Hepatocyte (in vitro differentiated cells): ENCODE results near the gene CHKB. TPM values are rescaled to one million over a fixed set of nuclear protein-coding genes. Genes with fewer than 3 reads are reported as not detected.
A peak's percentile ranks its signal among the peaks of the same experiment; 100 is the strongest.
"Not testable (repeated sequence)": the region's sequence is repeated elsewhere in the genome, so short reads cannot be mapped to it uniquely, and the experiment has no call there.

Source experiments
- DNase-seq: peaks from one replicate; pipeline ENCODE4 v3.0.0-alpha.2; 2016; ENCODE audit warnings: low spot score
- H2AFZ ChIP-seq: fragments of 200-600 bp; sonication (generic); 2 replicates; pipeline ENCODE4 v1.6.0; 2016; ENCODE audit warnings: antibody characterized with exemption, mild to moderate bottlenecking
- H3K27ac ChIP-seq: fragments of 200-600 bp; sonication (generic); 2 replicates; pipeline ENCODE4 v1.5.1; 2016; ENCODE audit warnings: mild to moderate bottlenecking
- H3K27me3 ChIP-seq: fragments of 200-600 bp; sonication (generic); 2 replicates; pipeline ENCODE4 v1.6.1; 2016
- H3K36me3 ChIP-seq: fragments of 200-600 bp; sonication (generic); replicated peaks from 2 replicates; pipeline ENCODE4 v1.5.1; 2016; ENCODE audit warnings: low read depth; ENCODE audit not compliant: insufficient read depth
- H3K4me1 ChIP-seq: fragments of 200-600 bp; sonication (generic); 2 replicates; pipeline ENCODE4 v1.5.1; 2016; ENCODE audit warnings: mild to moderate bottlenecking, moderate library complexity; ENCODE audit not compliant: insufficient read depth
- H3K4me2 ChIP-seq: fragments of 200-600 bp; sonication (generic); 2 replicates; pipeline ENCODE4 v1.6.0; 2016
- H3K4me3 ChIP-seq: fragments of 200-600 bp; sonication (generic); 2 replicates; pipeline ENCODE4 v1.5.1; 2016; ENCODE audit warnings: mild to moderate bottlenecking
- H3K79me2 ChIP-seq: fragments of 200-600 bp; sonication (generic); 2 replicates; pipeline ENCODE4 v1.6.0; 2017; ENCODE audit warnings: mild to moderate bottlenecking
- H3K9me2 ChIP-seq: fragments of 200-600 bp; sonication (generic); replicated peaks from 2 replicates; pipeline ENCODE4 v1.6.0; 2017; ENCODE audit warnings: mild to moderate bottlenecking; ENCODE audit not compliant: insufficient read depth
- H3K9me3 ChIP-seq: fragments of 200-600 bp; sonication (generic); 2 replicates; pipeline ENCODE4 v1.5.1; 2016; ENCODE audit warnings: low read depth, mild to moderate bottlenecking
- H4K20me1 ChIP-seq: fragments of 200-600 bp; sonication (generic); 2 replicates; pipeline ENCODE4 v1.6.0; 2016; ENCODE audit warnings: mild to moderate bottlenecking; ENCODE audit not compliant: insufficient read depth, poor library complexity, severe bottlenecking
- EZH2 ChIP-seq: fragments of 200-600 bp; sonication (generic); IDR thresholded peaks from 2 replicates; pipeline ENCODE4 v1.6.1; 2016; ENCODE audit warnings: antibody characterized with exemption, mild to moderate bottlenecking, borderline replicate concordance
- EZH2phosphoT487 ChIP-seq: fragments of 200-600 bp; sonication (generic); IDR thresholded peaks from one replicate; pipeline ENCODE4 v1.6.1; 2018; ENCODE audit warnings: antibody characterized with exemption, mild to moderate bottlenecking, low read depth, moderate library complexity; ENCODE audit not compliant: unreplicated experiment, severe bottlenecking
- WGBS: methylation state at CpG from one replicate; pipeline ENCODE4 v1.1.6; 2016; ENCODE audit warnings: low lambda C conversion rate; ENCODE audit errors: missing lambda C conversion rate; 5-methylcytosine and 5-hydroxymethylcytosine counted together
- polyA plus RNA-seq: library from polyadenylated mRNA; unstranded; fragments of >200 nt; fragmentation: Nextera tagmentation; extraction: Ambion mirVana; gene quantifications from 2 replicates; pipeline ENCODE4 v1.2.1, GENCODE V29; 2016
- total RNA-seq: library from RNA; depleted of rRNA; stranded (reverse); fragments of >200 nt; gene quantifications from 2 replicates; pipeline ENCODE4 v1.2.3, GENCODE V29; 2014
- TF ChIP-seq, protein P1 (sequence below): fragments of 200-600 bp; sonication (generic); IDR thresholded peaks from 2 replicates; pipeline ENCODE4 v1.5.1; 2016; ENCODE audit warnings: antibody characterized with exemption, mild to moderate bottlenecking; ENCODE audit not compliant: poor library complexity

Gene CHKB
- total and polyA plus RNA-seq, 2 experiments from 2014 or later: 54.9 to 89.7 TPM

GRCh38 chr22:50544746-50545253 lies 37.8 kb downstream of the CHKB start:
- Histone ChIP-seq H3K27ac (peak overlapping the region; percentile 71), H3K9me3 (no peaks in the 10 kb centered on the region), H3K36me3 (no peaks in the 10 kb centered on the region), H3K27me3 (no peaks in the 10 kb centered on the region), H3K4me1 (peaks cover 13% of the 10 kb centered on the region), H2AFZ (peak overlapping the region; percentile 78), H3K4me3 (no peak overlapping the region), H3K79me2 (no peaks in the 10 kb centered on the region), H3K9me2 (no peaks in the 10 kb centered on the region), H4K20me1 (no peaks in the 10 kb centered on the region), H3K4me2 (peak overlapping the region; percentile 87)
- WGBS: 81% methylated on average over 5 of the region's 5 CpGs
- TF ChIP-seq EZH2 (no peak), EZH2phosphoT487 (no peak)
- TF ChIP-seq, protein P1, sequence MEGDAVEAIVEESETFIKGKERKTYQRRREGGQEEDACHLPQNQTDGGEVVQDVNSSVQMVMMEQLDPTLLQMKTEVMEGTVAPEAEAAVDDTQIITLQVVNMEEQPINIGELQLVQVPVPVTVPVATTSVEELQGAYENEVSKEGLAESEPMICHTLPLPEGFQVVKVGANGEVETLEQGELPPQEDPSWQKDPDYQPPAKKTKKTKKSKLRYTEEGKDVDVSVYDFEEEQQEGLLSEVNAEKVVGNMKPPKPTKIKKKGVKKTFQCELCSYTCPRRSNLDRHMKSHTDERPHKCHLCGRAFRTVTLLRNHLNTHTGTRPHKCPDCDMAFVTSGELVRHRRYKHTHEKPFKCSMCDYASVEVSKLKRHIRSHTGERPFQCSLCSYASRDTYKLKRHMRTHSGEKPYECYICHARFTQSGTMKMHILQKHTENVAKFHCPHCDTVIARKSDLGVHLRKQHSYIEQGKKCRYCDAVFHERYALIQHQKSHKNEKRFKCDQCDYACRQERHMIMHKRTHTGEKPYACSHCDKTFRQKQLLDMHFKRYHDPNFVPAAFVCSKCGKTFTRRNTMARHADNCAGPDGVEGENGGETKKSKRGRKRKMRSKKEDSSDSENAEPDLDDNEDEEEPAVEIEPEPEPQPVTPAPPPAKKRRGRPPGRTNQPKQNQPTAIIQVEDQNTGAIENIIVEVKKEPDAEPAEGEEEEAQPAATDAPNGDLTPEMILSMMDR: no peak
- peak; percentile 18 for DNase-seq

DNA sequence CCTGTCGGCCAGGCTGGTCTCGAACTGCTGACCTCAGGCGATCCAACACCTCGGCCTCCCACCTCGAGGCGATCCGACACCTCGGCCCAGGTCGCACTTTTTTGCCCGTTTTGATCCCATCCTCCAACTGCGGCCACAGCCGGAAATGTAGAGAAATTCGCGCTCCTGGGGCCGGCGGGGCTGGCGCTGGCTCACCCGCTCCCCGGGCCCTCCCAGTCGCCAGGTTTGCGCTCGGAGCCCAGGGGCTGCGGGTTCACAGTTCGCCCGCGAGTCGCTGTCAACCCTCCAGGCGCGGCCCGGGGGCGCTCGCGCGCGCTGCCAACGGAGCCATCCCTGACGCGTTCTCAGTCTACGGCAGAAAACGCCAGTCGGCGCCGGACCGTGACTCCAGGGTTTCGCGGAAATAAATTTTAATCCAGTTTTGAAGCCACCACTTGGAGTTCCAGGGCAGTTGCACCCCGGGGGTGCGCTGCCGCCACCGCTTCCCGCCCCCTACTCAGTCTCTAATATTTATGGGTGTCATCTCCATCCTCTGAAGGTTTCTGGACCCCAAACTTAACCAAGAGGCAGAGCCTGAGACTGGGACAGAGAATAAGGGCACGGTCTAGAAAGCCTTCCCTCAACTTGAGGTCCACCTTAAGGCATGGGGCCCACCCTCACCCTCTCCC lies 38.4 kb downstream of the CHKB start:
- H3K36me3 ChIP-seq: no peaks in the 10 kb centered on the region
- H4K20me1 ChIP-seq: no peaks in the 10 kb centered on the region
- DNase-seq: peak; percentile 89
- no peak overlapping the region for H3K4me3 ChIP-seq
- peak overlapping the region; percentile 87 for H3K4me2 ChIP-seq
- peak overlapping the region; percentile 71 for H3K27ac ChIP-seq
- H3K4me1 ChIP-seq: peaks cover 14% of the 10 kb centered on the region
- TF ChIP-seq EZH2 (no peak), EZH2phosphoT487 (no peak)
- TF ChIP-seq, protein P1: peak; percentile 59
- 9% methylated on average over 47 of the region's 52 CpGs for WGBS
- H3K27me3 ChIP-seq: no peaks in the 10 kb centered on the region
- no peaks in the 10 kb centered on the region for H3K9me3 ChIP-seq
- H3K79me2 ChIP-seq: no peaks in the 10 kb centered on the region
- H3K9me2 ChIP-seq: no peaks in the 10 kb centered on the region
- H2AFZ ChIP-seq: peak overlapping the region; percentile 78

- H3K27me3 ChIP-seq: no peaks in the 10 kb centered on the region
- TF ChIP-seq EZH2phosphoT487 (no peak), EZH2 (no peak)
- TF ChIP-seq, protein P1: no peak
- H3K79me2 ChIP-seq: no peaks in the 10 kb centered on the region
- H3K27ac ChIP-seq: peak overlapping the region; percentile 78
- no peak overlapping the region for H3K4me3 ChIP-seq
- H3K4me1 ChIP-seq: peaks cover 18% of the 10 kb centered on the region
- no peak for DNase-seq
- no peaks in the 10 kb centered on the region for H4K20me1 ChIP-seq
- H3K9me2 ChIP-seq: no peaks in the 10 kb centered on the region
- H3K4me2 ChIP-seq: no peak overlapping the region
- H3K9me3 ChIP-seq: no peaks in the 10 kb centered on the region
- H3K36me3 ChIP-seq: no peaks in the 10 kb centered on the region
- WGBS: 91% methylated on average over 19 of the region's 19 CpGs
- H2AFZ ChIP-seq: no peak overlapping the region
Measured at GRCh38 chr22:50542416-50542927, 40.2 kb downstream of the CHKB start.

DNA sequence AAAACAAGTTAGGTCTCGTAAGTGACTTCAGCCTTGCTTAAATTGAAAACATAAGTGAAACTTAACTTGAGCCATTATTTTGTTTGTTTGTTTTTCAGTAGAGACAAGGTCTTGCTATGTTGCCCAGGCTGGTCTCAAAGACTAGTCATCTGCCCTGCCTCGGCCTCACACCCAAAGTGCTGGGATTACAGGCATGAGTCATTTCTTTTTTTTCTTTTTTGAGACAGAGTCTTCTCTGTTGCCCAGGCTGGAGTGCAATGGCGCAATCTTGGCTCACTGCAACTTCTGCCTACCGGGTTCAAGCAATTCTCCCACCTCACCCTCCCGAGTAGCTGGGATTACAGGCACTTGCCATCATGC lies 41.0 kb downstream of the CHKB start:
- H3K27ac ChIP-seq: peak overlapping the region; percentile 78
- H3K9me2 ChIP-seq, H3K79me2 ChIP-seq, H3K36me3 ChIP-seq, H4K20me1 ChIP-seq, H2AFZ ChIP-seq, H3K9me3 ChIP-seq, H3K4me2 ChIP-seq, H3K4me3 ChIP-seq, H3K27me3 ChIP-seq: not testable (repeated sequence)
- 74% methylated on average over 5 of the region's 5 CpGs for WGBS
- DNase-seq: peak; percentile 35
- peaks cover 18% of the 10 kb centered on the region for H3K4me1 ChIP-seq
